ENCODE data around the gene WDR55. TPM values are rescaled to one million over a fixed set of nuclear protein-coding genes. Genes with fewer than 3 reads are reported as not detected.

WDR55 gene
- total RNA-seq, 3 donors from 2014 or later (not counting 1 experiment from before 2014, with no cell fraction given) = 42.3 to 45.1 (median 43.3) TPM

DNA sequence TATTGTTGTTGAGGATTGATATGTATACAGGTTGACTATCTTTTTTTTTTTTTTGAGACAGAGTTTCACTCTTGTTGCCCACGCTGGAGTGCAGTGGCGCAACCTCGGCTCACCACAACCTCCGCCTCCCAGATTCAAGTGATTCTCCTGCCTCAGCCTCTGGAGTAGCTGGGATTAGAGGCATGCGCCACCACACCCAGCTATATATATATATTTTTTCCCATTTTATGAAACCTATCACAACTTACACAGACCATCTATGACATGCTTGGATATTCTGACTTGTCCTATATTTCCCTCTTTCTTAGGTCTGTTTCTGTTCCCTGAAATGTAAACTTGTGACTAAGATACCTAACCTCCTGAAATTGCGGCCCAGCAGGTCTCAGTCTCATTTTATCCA is 36.7 kb upstream of the WDR55 start:
- Mint-ChIP-seq H3K9me3 (no peaks in the 10 kb centered on the region), H3K27me3 (ENCODE audit: low read depth in 2 of 2) (peaks cover 23 to 30% of the 10 kb centered on the region in 2 donors), H3K27ac (no peak overlapping the region), H3K36me3 (no peaks in the 10 kb centered on the region), H3K4me3 (no peak overlapping the region), H3K4me1 (peaks cover 9 to 21% of the 10 kb centered on the region in 2 donors)
- Histone ChIP-seq H3K36me3 (ENCODE audit: control insufficient read depth, insufficient read depth, low read length) (no peaks in the 10 kb centered on the region), H3K27ac (ENCODE audit: low read length) (no peak overlapping the region), H3K9me3 (ENCODE audit: control insufficient read depth, insufficient read depth, low read length) (no peaks in the 10 kb centered on the region), H3K27me3 (ENCODE audit: control insufficient read depth, insufficient read depth, low read length) (peaks cover 4% of the 10 kb centered on the region), H3K4me3 (ENCODE audit: low read length) (no peak overlapping the region), H3K4me1 (ENCODE audit: control insufficient read depth, insufficient read depth, low read length) (peaks cover 14% of the 10 kb centered on the region)
- intact Hi-C loops (cut with micrococcal nuclease) = no loop called here
- TF ChIP-seq CTCF (IDR thresholded peaks at IDR 0.05) = no peak
- no peak for ATAC-seq
- 95% methylated on average over 6 of the region's 6 CpGs for WGBS (ENCODE audit: insufficient coverage)
- DNase-seq = no peak

GRCh38 chr5:140628711-140629110 is 36.0 kb upstream of the WDR55 start:
- intact Hi-C loops (cut with micrococcal nuclease) = no loop called here
- no peak for DNase-seq
- Mint-ChIP-seq H3K4me1 (peaks cover 14 to 26% of the 10 kb centered on the region in 2 donors), H3K36me3 (no peaks in the 10 kb centered on the region), H3K9me3 (no peaks in the 10 kb centered on the region), H3K27ac (no peak overlapping the region), H3K27me3 (ENCODE audit: low read depth in 2 of 2) (peaks cover 23 to 30% of the 10 kb centered on the region in 2 donors), H3K4me3 (no peak overlapping the region)
- H3K27ac ChIP-seq (ENCODE audit: low read length) = no peak overlapping the region
- H3K9me3 ChIP-seq (ENCODE audit: control insufficient read depth, insufficient read depth, low read length) = no peaks in the 10 kb centered on the region
- no peak for TF ChIP-seq CTCF (IDR thresholded peaks at IDR 0.05)
- WGBS (ENCODE audit: insufficient coverage) = 20% methylated on average over 1 of the region's 1 CpG
- no peaks in the 10 kb centered on the region for H3K36me3 ChIP-seq (ENCODE audit: control insufficient read depth, insufficient read depth, low read length)
- H3K4me3 ChIP-seq (ENCODE audit: low read length) = no peak overlapping the region
- peaks cover 18% of the 10 kb centered on the region for H3K4me1 ChIP-seq (ENCODE audit: control insufficient read depth, insufficient read depth, low read length)
- peaks cover 4% of the 10 kb centered on the region for H3K27me3 ChIP-seq (ENCODE audit: control insufficient read depth, insufficient read depth, low read length)
- no peak for ATAC-seq

DNA sequence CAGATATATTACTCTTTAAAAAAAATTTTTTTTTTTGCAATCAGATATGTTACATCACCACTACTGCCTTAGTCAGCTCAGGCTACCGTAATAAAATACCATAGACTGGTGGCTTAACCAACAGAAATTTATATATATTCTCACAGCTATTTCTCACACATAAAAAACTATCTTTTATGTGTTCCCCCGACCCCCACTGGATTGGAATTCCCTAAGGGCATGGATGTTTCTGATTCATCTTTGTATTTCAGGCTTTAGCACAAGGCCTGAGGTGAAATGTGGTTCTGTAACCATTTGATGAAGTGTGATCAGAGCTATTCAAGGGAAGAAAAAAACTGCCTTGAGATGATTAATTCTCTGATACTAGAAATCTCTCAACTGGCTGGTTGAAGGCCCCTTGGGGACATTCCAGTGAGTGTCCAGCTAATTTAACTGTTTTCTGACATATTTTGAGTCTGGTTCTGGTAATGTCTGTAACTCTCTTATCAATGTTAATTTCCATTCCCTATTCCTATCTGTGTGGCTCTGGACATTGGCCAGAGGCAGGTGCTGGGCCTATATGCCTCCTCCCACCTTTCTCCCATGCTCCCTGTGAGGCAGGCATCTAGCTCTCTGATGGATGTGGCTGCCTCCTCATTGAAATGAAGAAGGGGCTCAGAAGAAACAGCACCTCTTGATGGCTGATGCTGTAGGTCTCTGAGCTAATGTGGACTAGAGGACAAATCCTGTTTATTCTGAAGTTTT is 34.2 kb upstream of the WDR55 start:
- Mint-ChIP-seq H3K36me3 (no peaks in the 10 kb centered on the region), H3K4me3 (peak overlapping the region; percentile 69), H3K27me3 (ENCODE audit: low read depth in 2 of 2) (peaks cover 19 to 30% of the 10 kb centered on the region in 2 donors), H3K4me1 (peaks cover 14 to 26% of the 10 kb centered on the region in 2 donors), H3K27ac (no peak overlapping the region), H3K9me3 (no peaks in the 10 kb centered on the region)
- Histone ChIP-seq H3K4me1 (ENCODE audit: control insufficient read depth, insufficient read depth, low read length) (peaks cover 18% of the 10 kb centered on the region), H3K27ac (ENCODE audit: low read length) (peak overlapping the region; percentile 11), H3K4me3 (ENCODE audit: low read length) (no peak overlapping the region), H3K27me3 (ENCODE audit: control insufficient read depth, insufficient read depth, low read length) (peaks cover 4% of the 10 kb centered on the region), H3K36me3 (ENCODE audit: control insufficient read depth, insufficient read depth, low read length) (no peaks in the 10 kb centered on the region), H3K9me3 (ENCODE audit: control insufficient read depth, insufficient read depth, low read length) (no peaks in the 10 kb centered on the region)
- 79% methylated on average over 2 of the region's 2 CpGs for WGBS (ENCODE audit: insufficient coverage)
- intact Hi-C loops (cut with micrococcal nuclease) = no loop called here
- no peak for TF ChIP-seq CTCF (IDR thresholded peaks at IDR 0.05)
- DNase-seq (no peak), ATAC-seq (no peak)

DNA sequence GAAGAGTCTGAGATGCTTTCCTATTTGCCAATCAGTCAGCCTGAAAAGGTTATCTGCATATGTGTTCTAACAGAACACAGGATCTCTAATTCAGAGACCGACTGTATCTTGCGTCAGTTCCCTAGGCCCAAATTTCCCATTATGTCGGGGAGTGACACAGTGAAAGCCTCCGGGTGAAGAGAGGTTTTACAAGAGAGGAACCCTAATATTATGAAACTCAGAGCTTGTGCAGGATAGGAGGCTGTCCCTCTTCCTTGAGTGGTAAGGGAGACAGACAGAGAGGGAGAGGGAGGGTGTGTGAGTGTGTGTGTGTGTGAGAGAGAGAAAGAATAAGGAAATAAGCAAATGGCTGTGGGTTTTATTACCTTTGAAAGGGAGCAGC is 33.7 kb upstream of the WDR55 start:
- intact Hi-C loops (cut with micrococcal nuclease) = no loop called here
- H3K36me3 ChIP-seq (ENCODE audit: control insufficient read depth, insufficient read depth, low read length) = no peaks in the 10 kb centered on the region
- H3K4me1 ChIP-seq (ENCODE audit: control insufficient read depth, insufficient read depth, low read length) = peaks cover 18% of the 10 kb centered on the region
- no peak overlapping the region for H3K27ac ChIP-seq (ENCODE audit: low read length)
- H3K4me3 ChIP-seq (ENCODE audit: low read length) = peak overlapping the region; percentile 61
- H3K27me3 Mint-ChIP-seq (ENCODE audit: low read depth in 2 of 2) = peaks cover 15 to 30% of the 10 kb centered on the region in 2 donors
- H3K27me3 ChIP-seq (ENCODE audit: control insufficient read depth, insufficient read depth, low read length) = peaks cover 4% of the 10 kb centered on the region
- no peak for DNase-seq
- peak overlapping the region; percentile 69 for H3K4me3 Mint-ChIP-seq
- H3K4me1 Mint-ChIP-seq = peaks cover 14 to 26% of the 10 kb centered on the region in 2 donors
- H3K27ac Mint-ChIP-seq = no peak overlapping the region
- WGBS (ENCODE audit: insufficient coverage) = 96% methylated on average over 4 of the region's 4 CpGs
- no peak for TF ChIP-seq CTCF (IDR thresholded peaks at IDR 0.05)
- peak in 1 of 3 donors; percentile 12 for ATAC-seq
- H3K9me3 Mint-ChIP-seq = no peaks in the 10 kb centered on the region
- no peaks in the 10 kb centered on the region for H3K36me3 Mint-ChIP-seq
- H3K9me3 ChIP-seq (ENCODE audit: control insufficient read depth, insufficient read depth, low read length) = no peaks in the 10 kb centered on the region

Data from natural killer cell (primary cell).